ENCODE data around the gene COL4A1. TPM values are rescaled to one million over a fixed set of nuclear protein-coding genes. Genes with fewer than 3 reads are reported as not detected.

Gene COL4A1
- total and polyA plus RNA-seq, 2 donors from 2014 or later = 53.0 to 218 TPM

DNA sequence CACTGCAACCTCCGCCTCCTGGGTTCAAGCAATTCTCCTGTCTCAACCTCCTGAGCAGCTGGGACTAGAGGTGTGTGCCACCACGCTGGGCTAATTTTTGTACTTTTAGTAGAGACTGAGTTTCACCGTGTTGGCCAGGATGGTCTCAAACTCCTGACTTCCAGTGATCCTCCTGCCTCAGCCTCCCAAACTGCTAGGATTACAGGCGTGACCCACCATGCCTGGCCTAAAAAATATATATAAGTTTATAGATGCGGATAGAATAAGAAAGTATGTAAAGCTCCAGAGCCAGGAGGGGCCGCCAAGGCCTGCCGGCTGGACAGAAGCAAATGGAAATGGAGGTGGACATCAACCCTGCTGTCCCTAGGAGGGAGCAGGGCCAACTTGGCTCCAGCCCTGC lies 66.0 kb downstream of the COL4A1 start:
- Histone ChIP-seq H3K9ac (ENCODE audit: low read length in 3 of 3) (no peak overlapping the region), H3K27me3 (ENCODE audit: control insufficient read depth, insufficient read depth, low read length) (no peaks in the 10 kb centered on the region), H3K4me1 (ENCODE audit: control insufficient read depth in 2 of 3, insufficient read depth in 2 of 3, low read depth in 1 of 3, low read length in 3 of 3) (peaks cover 6 to 11% (median 11%) of the 10 kb centered on the region in 3 donors), H3K36me3 (ENCODE audit: control insufficient read depth in 2 of 3, insufficient read depth in 3 of 3, low read length in 3 of 3) (peaks cover 0 to 7% (median 3%) of the 10 kb centered on the region in 3 donors), H3K4me3 (ENCODE audit: low read length in 3 of 3) (no peak overlapping the region), H3K9me3 (ENCODE audit: control insufficient read depth in 2 of 3, insufficient read depth in 1 of 3, low read length in 3 of 3) (no peaks in the 10 kb centered on the region), H3K27ac (ENCODE audit: low read depth in 2 of 2, low read length in 2 of 2) (no peak overlapping the region)
- TF ChIP-seq, protein P1, sequence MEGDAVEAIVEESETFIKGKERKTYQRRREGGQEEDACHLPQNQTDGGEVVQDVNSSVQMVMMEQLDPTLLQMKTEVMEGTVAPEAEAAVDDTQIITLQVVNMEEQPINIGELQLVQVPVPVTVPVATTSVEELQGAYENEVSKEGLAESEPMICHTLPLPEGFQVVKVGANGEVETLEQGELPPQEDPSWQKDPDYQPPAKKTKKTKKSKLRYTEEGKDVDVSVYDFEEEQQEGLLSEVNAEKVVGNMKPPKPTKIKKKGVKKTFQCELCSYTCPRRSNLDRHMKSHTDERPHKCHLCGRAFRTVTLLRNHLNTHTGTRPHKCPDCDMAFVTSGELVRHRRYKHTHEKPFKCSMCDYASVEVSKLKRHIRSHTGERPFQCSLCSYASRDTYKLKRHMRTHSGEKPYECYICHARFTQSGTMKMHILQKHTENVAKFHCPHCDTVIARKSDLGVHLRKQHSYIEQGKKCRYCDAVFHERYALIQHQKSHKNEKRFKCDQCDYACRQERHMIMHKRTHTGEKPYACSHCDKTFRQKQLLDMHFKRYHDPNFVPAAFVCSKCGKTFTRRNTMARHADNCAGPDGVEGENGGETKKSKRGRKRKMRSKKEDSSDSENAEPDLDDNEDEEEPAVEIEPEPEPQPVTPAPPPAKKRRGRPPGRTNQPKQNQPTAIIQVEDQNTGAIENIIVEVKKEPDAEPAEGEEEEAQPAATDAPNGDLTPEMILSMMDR (IDR thresholded peaks at IDR 0.05; ENCODE audit: borderline replicate concordance, extremely low read depth, insufficient read depth) = no peak
- DNase-seq (no peak), FAIRE-seq (no peak)
- intact Hi-C loops (cut with DNase I) = no loop called here

DNA sequence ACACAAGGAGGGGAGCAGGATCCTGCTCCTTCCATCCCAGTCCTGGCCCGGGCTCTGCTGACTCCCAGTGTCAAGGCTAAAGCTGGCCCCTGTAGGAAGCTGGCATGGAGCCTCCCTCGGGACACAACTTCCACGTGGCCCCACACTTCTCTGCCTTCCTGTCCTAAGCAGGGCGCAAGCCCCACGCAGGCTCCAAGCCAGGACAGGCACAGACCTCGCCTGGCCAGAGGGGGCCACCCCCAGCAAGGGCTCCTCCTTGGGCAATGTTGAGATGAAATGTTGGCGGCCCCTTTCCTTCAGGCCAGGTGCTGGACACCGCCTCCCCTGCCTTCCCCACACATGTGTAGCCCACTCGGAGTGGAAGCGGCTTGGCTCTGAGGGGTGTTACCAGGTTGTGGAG lies 66.6 kb downstream of the COL4A1 start:
- Histone ChIP-seq H3K4me3 (ENCODE audit: low read length in 3 of 3) (no peak overlapping the region), H3K36me3 (ENCODE audit: control insufficient read depth in 2 of 3, insufficient read depth in 3 of 3, low read length in 3 of 3) (peaks cover 0 to 7% (median 3%) of the 10 kb centered on the region in 3 donors), H3K9ac (ENCODE audit: low read length in 3 of 3) (no peak overlapping the region), H3K4me1 (ENCODE audit: control insufficient read depth in 2 of 3, insufficient read depth in 2 of 3, low read depth in 1 of 3, low read length in 3 of 3) (peaks cover 6 to 11% (median 11%) of the 10 kb centered on the region in 3 donors), H3K27ac (ENCODE audit: low read depth in 2 of 2, low read length in 2 of 2) (no peak overlapping the region), H3K27me3 (ENCODE audit: control insufficient read depth, insufficient read depth, low read length) (no peaks in the 10 kb centered on the region), H3K9me3 (ENCODE audit: control insufficient read depth in 2 of 3, insufficient read depth in 1 of 3, low read length in 3 of 3) (no peaks in the 10 kb centered on the region)
- TF ChIP-seq, protein P1 (IDR thresholded peaks at IDR 0.05; ENCODE audit: borderline replicate concordance, extremely low read depth, insufficient read depth) = no peak
- no peak for DNase-seq
- no peak for FAIRE-seq
- intact Hi-C loops (cut with DNase I) = no loop called here

DNA sequence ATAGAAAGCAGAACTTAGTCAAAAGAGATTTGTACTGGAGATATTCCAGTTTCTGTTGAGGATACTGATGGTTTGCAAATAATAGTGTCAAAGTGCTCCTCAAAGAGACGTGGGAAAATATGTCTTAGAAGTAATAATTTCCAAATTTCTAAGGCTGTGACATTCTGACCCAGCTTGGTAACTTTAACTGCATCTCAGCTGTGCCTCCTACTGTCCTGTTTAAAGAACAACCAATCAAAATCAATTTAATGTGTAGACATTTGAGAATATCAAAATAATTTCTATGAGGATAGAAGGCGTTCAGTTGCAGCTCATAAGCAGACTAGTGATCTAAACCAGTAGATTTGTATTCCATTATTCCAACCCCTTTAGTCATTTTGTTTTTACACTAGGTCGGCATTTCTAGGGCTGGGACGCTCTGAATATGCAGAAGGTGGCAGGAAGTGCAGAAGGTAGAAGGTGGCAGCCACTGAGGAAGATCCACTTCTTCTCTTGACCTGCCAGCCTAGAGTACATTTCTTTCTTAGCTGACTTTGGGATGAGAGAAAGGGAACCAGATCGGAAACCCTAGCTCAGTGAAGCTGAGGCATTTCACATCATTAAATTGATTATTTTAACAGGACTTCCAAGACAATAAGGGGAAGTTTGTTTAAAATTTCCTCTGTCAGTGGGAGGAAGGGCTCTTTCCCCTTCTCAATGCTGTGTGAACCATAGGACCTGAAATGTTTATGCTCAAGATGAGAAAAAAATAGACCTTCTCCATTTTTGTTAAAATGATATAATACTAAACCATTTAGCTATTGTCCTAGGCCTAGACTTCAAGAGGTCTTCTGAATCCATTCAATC lies 67.5 kb downstream of the COL4A1 start:
- no peak overlapping the region for H3K4me3 ChIP-seq (ENCODE audit: low read length in 3 of 3)
- peaks cover 2 to 11% (median 9%) of the 10 kb centered on the region in 3 donors for H3K4me1 ChIP-seq (ENCODE audit: control insufficient read depth in 2 of 3, insufficient read depth in 2 of 3, low read depth in 1 of 3, low read length in 3 of 3)
- H3K9ac ChIP-seq (ENCODE audit: low read length in 3 of 3) = no peak overlapping the region
- intact Hi-C loops (cut with DNase I) = no loop called here
- no peak overlapping the region for H3K27ac ChIP-seq (ENCODE audit: low read depth in 2 of 2, low read length in 2 of 2)
- DNase-seq (no peak), FAIRE-seq (no peak)
- H3K27me3 ChIP-seq (ENCODE audit: control insufficient read depth, insufficient read depth, low read length) = no peaks in the 10 kb centered on the region
- H3K9me3 ChIP-seq (ENCODE audit: control insufficient read depth in 2 of 3, insufficient read depth in 1 of 3, low read length in 3 of 3) = no peaks in the 10 kb centered on the region
- peaks cover 0 to 7% (median 3%) of the 10 kb centered on the region in 3 donors for H3K36me3 ChIP-seq (ENCODE audit: control insufficient read depth in 2 of 3, insufficient read depth in 3 of 3, low read length in 3 of 3)
- TF ChIP-seq, protein P1 (IDR thresholded peaks at IDR 0.05; ENCODE audit: borderline replicate concordance, extremely low read depth, insufficient read depth) = no peak
